Gastrocnemius medialis (tissue), 4 donors: ENCODE results near the gene EFCAB6. TPM values are rescaled to one million over a fixed set of nuclear protein-coding genes. Genes with fewer than 3 reads are reported as not detected.

Experiments used
- ATAC-seq, 2 donors: fragments of 150-250 bp; one replicate each; pipeline ENCODE4 v1.9.1; 2016
- DNase-seq, 2 donors: peaks; one replicate each; pipeline ENCODE4 v3.0.0-alpha.2; 2019
- H3K27ac ChIP-seq, 4 donors: fragments of 200-600 bp; sonication (generic); 1 replicate in 1 of 4; 2 replicates in 3 of 4; pipeline ENCODE4 v1.5.1; 2016 to 2018; ENCODE audit warnings: mild to moderate bottlenecking in 2 of 4, moderate library complexity in 1 of 4
- H3K27me3 ChIP-seq, 3 donors: fragments of 200-600 bp; sonication (generic) in 2 of 3; 1 replicate in 1 of 3; 2 replicates in 2 of 3; pipeline versions ENCODE4 v1.5.1 to v1.6.0; 2016 to 2019; ENCODE audit warnings: mild to moderate bottlenecking in 1 of 3, moderate library complexity in 1 of 3
- H3K36me3 ChIP-seq, 2 donors: fragments of 200-600 bp; sonication (generic) in 1 of 2; one replicate each; pipeline ENCODE4 v1.5.1; 2017 to 2018
- H3K4me1 ChIP-seq, 2 donors: fragments of 200-600 bp; sonication (generic) in 1 of 2; one replicate each; pipeline ENCODE4 v1.5.1; 2016 to 2017; ENCODE audit warnings: mild to moderate bottlenecking in 2 of 2
- H3K4me3 ChIP-seq, 4 donors: fragments of 200-600 bp; sonication (generic) in 3 of 4; 1 replicate in 1 of 4; 2 replicates in 3 of 4; pipeline ENCODE4 v1.5.1; 2016 to 2019; ENCODE audit warnings: mild to moderate bottlenecking in 2 of 4
- H3K9me3 ChIP-seq, 3 donors: fragments of 200-600 bp; sonication (generic) in 2 of 3; 1 replicate in 1 of 3; 2 replicates in 2 of 3; pipeline ENCODE4 v1.5.1; 2016 to 2019
- POLR2A ChIP-seq, 2 donors: fragments of 450-650 bp; IDR thresholded peaks; one replicate each; pipeline ENCODE4 v1.6.1; 2017; ENCODE audit warnings: antibody characterized with exemption in 2 of 2, mild to moderate bottlenecking in 2 of 2, moderate library complexity in 2 of 2
- in situ Hi-C, 4 donors: fragments of 200-750 bp; cut with MboI; loops; one replicate each; pipeline versions ENCODE4 v1.15.0 to v1.8.0; 2017; ENCODE audit warnings: low sequenced_read_pairs in 4 of 4
- intact Hi-C: fragments of 100-400 bp; cut with DNase I; formaldehyde crosslinking; loops from one replicate; pipeline ENCODE4 v1.15.1; 2023; ENCODE audit warnings: low total_unique reads
- total RNA-seq, 4 donors: library from RNA; depleted of rRNA; stranded (reverse); fragments of >200 nt; gene quantifications; one replicate each; pipeline versions ENCODE4 v1.1.0 to v1.2.3, GENCODE V29; 2016
- TF ChIP-seq, protein P1 (sequence below), 5 experiments: fragments of 450-650 bp in 3 of 5; fragments of 200-600 bp in 2 of 5; sonication (generic) in 2 of 5; IDR thresholded peaks in 4 of 5; conservative IDR thresholded peaks in 1 of 5; 1 replicate in 4 of 5; 2 replicates in 1 of 5; pipeline ENCODE4 v1.5.1; 2016 to 2019; ENCODE audit warnings: antibody characterized with exemption in 5 of 5, mild to moderate bottlenecking in 3 of 5, moderate library complexity in 3 of 5

Gene EFCAB6
- total RNA-seq, 4 donors from 2014 or later = 0.07 to 4.4 (median 0.28) TPM

DNA sequence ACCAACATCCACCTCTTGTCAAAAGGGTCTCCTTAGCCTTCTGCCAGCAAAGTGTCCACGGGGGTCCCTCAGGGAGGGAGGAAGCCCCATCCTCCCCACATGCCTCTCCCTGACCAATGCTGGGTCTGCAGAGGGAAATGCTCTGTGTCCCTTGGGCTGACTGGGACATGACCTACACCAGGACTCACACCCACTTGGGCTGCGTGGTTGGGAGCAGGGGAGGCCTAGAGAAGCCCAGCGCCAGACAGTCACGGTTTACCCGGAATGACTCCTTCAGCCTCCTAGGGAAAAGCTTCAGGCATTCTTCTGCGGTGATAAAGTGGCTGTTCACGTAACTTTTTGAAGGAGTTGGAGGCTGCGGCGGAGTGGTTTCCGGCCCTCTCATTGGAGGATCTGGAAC, 180.3 kb downstream of the EFCAB6 start:
- intact Hi-C loops (no loop called here), in situ Hi-C loops (no loop called here)
- no peak for ATAC-seq

GRCh38 chr22:43631201-43631600, 180.9 kb downstream of the EFCAB6 start:
- TF ChIP-seq POLR2A (IDR thresholded peaks at IDR 0.05) = no peak

More for the DNA sequence above, 180.3 kb downstream of the EFCAB6 start:
- Histone ChIP-seq H3K36me3 (no peaks in the 10 kb centered on the region), H3K4me1 (no peaks in the 10 kb centered on the region), H3K27me3 (no peaks in the 10 kb centered on the region), H3K4me3 (no peak overlapping the region), H3K9me3 (no peaks in the 10 kb centered on the region), H3K27ac (no peak overlapping the region)
- TF ChIP-seq, protein P1, sequence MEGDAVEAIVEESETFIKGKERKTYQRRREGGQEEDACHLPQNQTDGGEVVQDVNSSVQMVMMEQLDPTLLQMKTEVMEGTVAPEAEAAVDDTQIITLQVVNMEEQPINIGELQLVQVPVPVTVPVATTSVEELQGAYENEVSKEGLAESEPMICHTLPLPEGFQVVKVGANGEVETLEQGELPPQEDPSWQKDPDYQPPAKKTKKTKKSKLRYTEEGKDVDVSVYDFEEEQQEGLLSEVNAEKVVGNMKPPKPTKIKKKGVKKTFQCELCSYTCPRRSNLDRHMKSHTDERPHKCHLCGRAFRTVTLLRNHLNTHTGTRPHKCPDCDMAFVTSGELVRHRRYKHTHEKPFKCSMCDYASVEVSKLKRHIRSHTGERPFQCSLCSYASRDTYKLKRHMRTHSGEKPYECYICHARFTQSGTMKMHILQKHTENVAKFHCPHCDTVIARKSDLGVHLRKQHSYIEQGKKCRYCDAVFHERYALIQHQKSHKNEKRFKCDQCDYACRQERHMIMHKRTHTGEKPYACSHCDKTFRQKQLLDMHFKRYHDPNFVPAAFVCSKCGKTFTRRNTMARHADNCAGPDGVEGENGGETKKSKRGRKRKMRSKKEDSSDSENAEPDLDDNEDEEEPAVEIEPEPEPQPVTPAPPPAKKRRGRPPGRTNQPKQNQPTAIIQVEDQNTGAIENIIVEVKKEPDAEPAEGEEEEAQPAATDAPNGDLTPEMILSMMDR (IDR thresholded peaks at IDR 0.05 in 4 of 5, conservative IDR thresholded peaks at IDR 0.05 in 1 of 5) = no peak
- no peak for TF ChIP-seq POLR2A (IDR thresholded peaks at IDR 0.05)
- DNase-seq = no peak

DNA sequence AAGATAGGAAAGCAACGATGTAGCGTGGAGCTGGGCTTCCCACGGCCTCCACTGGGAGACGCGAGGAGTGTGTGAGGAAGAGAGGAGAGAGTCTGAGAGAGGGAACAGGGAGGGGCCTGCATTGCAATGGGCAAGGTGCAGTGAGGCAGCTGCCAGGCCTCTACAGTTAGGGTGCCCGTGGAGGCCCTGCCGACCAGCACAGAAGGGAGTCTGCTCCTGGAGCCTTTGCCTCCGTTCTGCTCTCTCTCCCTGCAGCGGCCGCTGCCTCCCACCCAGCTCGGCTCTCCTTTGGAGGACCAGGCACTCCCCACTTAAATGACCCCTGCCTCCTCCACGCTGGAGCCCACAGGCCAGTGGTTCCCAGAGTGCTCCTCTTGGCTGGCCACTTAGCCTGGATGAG, 181.7 kb downstream of the EFCAB6 start:
- TF ChIP-seq POLR2A (IDR thresholded peaks at IDR 0.05) = no peak
- TF ChIP-seq, protein P1 (IDR thresholded peaks at IDR 0.05 in 4 of 5, conservative IDR thresholded peaks at IDR 0.05 in 1 of 5) = no peak
- H3K36me3 ChIP-seq = no peaks in the 10 kb centered on the region
- H3K4me1 ChIP-seq = no peaks in the 10 kb centered on the region
- no peak for ATAC-seq
- intact Hi-C loops (no loop called here), in situ Hi-C loops (no loop called here)
- H3K9me3 ChIP-seq = no peaks in the 10 kb centered on the region
- H3K4me3 ChIP-seq = no peak overlapping the region
- DNase-seq = no peak
- H3K27me3 ChIP-seq = no peaks in the 10 kb centered on the region
- no peak overlapping the region for H3K27ac ChIP-seq

More at GRCh38 chr22:43631201-43631600, 180.9 kb downstream of the EFCAB6 start:
- Histone ChIP-seq H3K9me3 (no peaks in the 10 kb centered on the region), H3K27ac (no peak overlapping the region), H3K4me3 (no peak overlapping the region), H3K4me1 (no peaks in the 10 kb centered on the region), H3K36me3 (no peaks in the 10 kb centered on the region), H3K27me3 (no peaks in the 10 kb centered on the region)
- intact Hi-C loops (no loop called here), in situ Hi-C loops (no loop called here)
- no peak for ATAC-seq
- no peak for DNase-seq

GRCh38 chr22:43628250-43628649, 183.9 kb downstream of the EFCAB6 start:
- TF ChIP-seq, protein P1 (IDR thresholded peaks at IDR 0.05 in 4 of 5, conservative IDR thresholded peaks at IDR 0.05 in 1 of 5) = no peak
- no peaks in the 10 kb centered on the region for H3K4me1 ChIP-seq
- H3K36me3 ChIP-seq = no peaks in the 10 kb centered on the region
- DNase-seq (no peak), ATAC-seq (no peak)
- no peak overlapping the region for H3K4me3 ChIP-seq
- no peaks in the 10 kb centered on the region for H3K27me3 ChIP-seq
- H3K27ac ChIP-seq = no peak overlapping the region
- H3K9me3 ChIP-seq = no peaks in the 10 kb centered on the region
- intact Hi-C loops (no loop called here), in situ Hi-C loops (no loop called here)

DNA sequence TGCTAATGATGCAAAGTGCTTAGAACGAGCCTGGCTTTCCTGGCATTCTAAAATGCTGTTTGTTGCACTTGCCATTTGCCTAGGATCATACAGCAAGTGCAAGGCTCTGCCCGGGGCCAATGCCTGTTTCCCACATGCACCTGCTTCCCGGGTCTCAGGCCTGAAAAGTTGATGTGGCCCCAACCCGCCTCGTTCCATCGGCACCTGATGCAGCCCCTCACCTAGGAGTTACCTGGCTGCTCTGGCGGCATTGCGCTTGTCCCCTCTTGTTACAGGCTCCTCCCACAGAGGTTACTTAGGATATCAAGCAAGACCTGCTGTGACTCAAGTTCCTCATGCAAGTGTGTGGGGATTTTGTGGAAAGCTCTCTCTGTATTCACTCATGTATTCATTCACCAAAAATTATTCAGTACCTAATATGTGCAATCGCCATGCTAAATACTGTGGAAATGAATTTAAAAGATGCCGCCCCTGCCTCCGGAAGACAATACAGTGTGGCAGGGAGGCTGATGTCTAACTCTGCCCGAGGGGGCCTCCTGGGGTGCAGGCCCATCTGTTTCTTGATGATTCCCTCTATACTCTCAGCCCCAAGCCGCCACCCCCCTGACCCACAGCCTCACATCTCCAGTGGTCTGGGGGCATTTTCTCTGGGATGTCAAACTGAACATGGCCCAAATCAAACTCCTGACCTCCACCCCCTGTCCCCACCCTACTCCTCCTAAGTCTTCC, 184.5 kb downstream of the EFCAB6 start:
- H3K27ac ChIP-seq = no peak overlapping the region
- no peaks in the 10 kb centered on the region for H3K36me3 ChIP-seq
- H3K4me3 ChIP-seq = no peak overlapping the region
- H3K4me1 ChIP-seq = no peaks in the 10 kb centered on the region
- H3K27me3 ChIP-seq = no peaks in the 10 kb centered on the region
- no peak for DNase-seq
- TF ChIP-seq POLR2A (IDR thresholded peaks at IDR 0.05) = no peak
- TF ChIP-seq, protein P1 (IDR thresholded peaks at IDR 0.05 in 4 of 5, conservative IDR thresholded peaks at IDR 0.05 in 1 of 5) = no peak
- intact Hi-C loops = no loop called here
- in situ Hi-C loops = no loop called here
- no peaks in the 10 kb centered on the region for H3K9me3 ChIP-seq
- no peak for ATAC-seq
